ENCODE data around the gene ZNF436. TPM values are rescaled to one million over a fixed set of nuclear protein-coding genes. Genes with fewer than 3 reads are reported as not detected.

Gene ZNF436
- total and polyA plus RNA-seq, 2 of the 13 experiments (the other 11 are each of a cell fraction or from before 2014, with no cell fraction given): 4.3 to 9.9 TPM

- TF ChIP-seq HNF1B (CRISPR knock-in tag; IDR thresholded peaks at IDR 0.05) (peak; percentile 41; the same call in 1 of the 2 replicates), ZNF343 (CRISPR knock-in tag; IDR thresholded peaks at IDR 0.05) (peak; percentile 61; the same call in 1 of the 2 replicates), ONECUT2 (CRISPR knock-in tag; IDR thresholded peaks at IDR 0.05) (peak; percentile 20; the same call in 1 of the 2 replicates), HOXA3 (CRISPR knock-in tag; IDR thresholded peaks at IDR 0.05) (peak; percentile 87), ZFP36L2 (CRISPR knock-in tag; IDR thresholded peaks at IDR 0.05) (no peak), ZBTB7B (CRISPR knock-in tag; IDR thresholded peaks at IDR 0.05) (peak; percentile 90), ZNF235 (CRISPR knock-in tag; IDR thresholded peaks at IDR 0.05; ENCODE audit: borderline replicate concordance) (peak; percentile 56; the same call in 1 of the 2 replicates), EZH2 (conservative IDR thresholded peaks at IDR 0.05; ENCODE audit: low read depth, low read length) (no peak), CCAR2 (optimal IDR thresholded peaks at IDR 0.05; ENCODE audit: low read depth, low read length) (no peak), GLMP (CRISPR knock-in tag; IDR thresholded peaks at IDR 0.05; ENCODE audit: borderline replicate concordance) (no peak), ZNF44 (CRISPR knock-in tag; IDR thresholded peaks at IDR 0.05) (no peak), ZNF275 (CRISPR knock-in tag; IDR thresholded peaks at IDR 0.05; ENCODE audit: borderline replicate concordance) (peak; percentile 77; the same call in 1 of the 2 replicates), ZNF292 (CRISPR knock-in tag; IDR thresholded peaks at IDR 0.05; ENCODE audit: borderline replicate concordance, low read depth) (no peak), BCL3 (CRISPR knock-in tag; IDR thresholded peaks at IDR 0.05) (peak; percentile 77; the same call in 1 of the 2 replicates), ZNF101 (CRISPR knock-in tag; IDR thresholded peaks at IDR 0.05; ENCODE audit: borderline replicate concordance, low read depth) (no peak), EEA1 (CRISPR knock-in tag; IDR thresholded peaks at IDR 0.05; ENCODE audit: borderline replicate concordance) (0 out of 2 replicates have a peak, but pooled peaks have one; percentile 51)
- TF ChIP-seq, protein P1, sequence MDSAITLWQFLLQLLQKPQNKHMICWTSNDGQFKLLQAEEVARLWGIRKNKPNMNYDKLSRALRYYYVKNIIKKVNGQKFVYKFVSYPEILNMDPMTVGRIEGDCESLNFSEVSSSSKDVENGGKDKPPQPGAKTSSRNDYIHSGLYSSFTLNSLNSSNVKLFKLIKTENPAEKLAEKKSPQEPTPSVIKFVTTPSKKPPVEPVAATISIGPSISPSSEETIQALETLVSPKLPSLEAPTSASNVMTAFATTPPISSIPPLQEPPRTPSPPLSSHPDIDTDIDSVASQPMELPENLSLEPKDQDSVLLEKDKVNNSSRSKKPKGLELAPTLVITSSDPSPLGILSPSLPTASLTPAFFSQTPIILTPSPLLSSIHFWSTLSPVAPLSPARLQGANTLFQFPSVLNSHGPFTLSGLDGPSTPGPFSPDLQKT (CRISPR knock-in tag; IDR thresholded peaks at IDR 0.05; ENCODE audit: borderline replicate concordance): no peak
- TF ChIP-seq, protein P2, sequence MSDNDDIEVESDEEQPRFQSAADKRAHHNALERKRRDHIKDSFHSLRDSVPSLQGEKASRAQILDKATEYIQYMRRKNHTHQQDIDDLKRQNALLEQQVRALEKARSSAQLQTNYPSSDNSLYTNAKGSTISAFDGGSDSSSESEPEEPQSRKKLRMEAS (IDR thresholded peaks at IDR 0.05): peak; percentile 96
- TF ChIP-seq, protein P3, sequence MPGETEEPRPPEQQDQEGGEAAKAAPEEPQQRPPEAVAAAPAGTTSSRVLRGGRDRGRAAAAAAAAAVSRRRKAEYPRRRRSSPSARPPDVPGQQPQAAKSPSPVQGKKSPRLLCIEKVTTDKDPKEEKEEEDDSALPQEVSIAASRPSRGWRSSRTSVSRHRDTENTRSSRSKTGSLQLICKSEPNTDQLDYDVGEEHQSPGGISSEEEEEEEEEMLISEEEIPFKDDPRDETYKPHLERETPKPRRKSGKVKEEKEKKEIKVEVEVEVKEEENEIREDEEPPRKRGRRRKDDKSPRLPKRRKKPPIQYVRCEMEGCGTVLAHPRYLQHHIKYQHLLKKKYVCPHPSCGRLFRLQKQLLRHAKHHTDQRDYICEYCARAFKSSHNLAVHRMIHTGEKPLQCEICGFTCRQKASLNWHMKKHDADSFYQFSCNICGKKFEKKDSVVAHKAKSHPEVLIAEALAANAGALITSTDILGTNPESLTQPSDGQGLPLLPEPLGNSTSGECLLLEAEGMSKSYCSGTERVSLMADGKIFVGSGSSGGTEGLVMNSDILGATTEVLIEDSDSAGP (CRISPR knock-in tag; IDR thresholded peaks at IDR 0.05; ENCODE audit: borderline replicate concordance): peak; percentile 93; the same call in 1 of the 2 replicates
Observed at GRCh38 chr1:23344111-23344986, 25.3 kb downstream of the ZNF436 start, which contains the start of gene HNRNPR (continued).

Data from HepG2 (cell line).